NK-92 (cell line): Measurements from ENCODE around the gene IRF2BPL.
A peak's percentile ranks its signal among the peaks of the same experiment; 100 is the strongest.

Source experiments
- DNase-seq: peaks from one replicate; lab custom pipeline; 2025; ENCODE audit not compliant: unreplicated experiment; lab: John Stamatoyannopoulos, UW

Gene IRF2BPL

DNA sequence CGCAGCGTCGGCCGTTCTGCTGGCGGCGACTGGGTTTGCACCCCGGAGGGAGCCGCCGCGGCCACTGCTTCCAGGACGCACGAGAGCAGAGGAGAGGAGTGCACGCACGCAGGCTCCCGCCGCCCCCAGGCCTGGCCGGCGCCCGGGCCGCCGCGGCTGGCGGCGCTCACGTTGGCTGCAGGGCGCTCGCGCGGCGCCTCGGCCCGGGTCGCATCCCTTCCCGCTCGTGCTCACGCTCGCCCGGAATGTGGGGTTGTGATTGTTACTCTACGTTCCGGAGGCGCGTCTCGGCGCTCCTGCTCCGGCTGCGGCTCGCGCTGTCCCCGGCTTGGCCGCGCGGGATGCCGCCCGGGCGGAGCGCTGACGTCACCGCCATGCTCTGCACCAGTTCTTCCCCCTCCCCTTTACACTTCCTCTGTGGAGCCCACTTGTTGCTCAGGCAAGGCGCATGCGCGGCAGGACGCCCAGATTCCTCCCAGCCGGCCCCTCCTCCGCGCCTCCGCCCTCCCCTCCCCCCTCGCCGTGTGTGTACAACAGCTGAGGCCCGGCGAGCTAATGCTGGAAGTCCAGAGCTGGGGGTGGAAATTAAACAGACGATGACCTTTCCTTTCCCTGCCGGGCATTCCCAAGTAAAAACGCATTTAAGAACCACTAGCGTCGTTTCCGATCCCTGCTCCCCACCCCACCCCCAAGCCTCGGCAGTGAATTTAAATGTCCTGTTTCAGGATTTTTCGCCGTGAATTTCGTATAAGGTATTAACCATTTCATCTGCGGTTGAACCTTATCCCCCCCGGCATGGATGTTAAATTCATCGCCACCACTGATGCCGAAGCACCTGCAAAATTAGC is at the start of gene IRF2BPL:
TSS of gene IRF2BPL (minus strand) at position 325 of the 848 bp plus-strand sequence. CDS start 916 bp downstream, outside the sequence.
- DNase-seq = peak; percentile 58

DNA sequence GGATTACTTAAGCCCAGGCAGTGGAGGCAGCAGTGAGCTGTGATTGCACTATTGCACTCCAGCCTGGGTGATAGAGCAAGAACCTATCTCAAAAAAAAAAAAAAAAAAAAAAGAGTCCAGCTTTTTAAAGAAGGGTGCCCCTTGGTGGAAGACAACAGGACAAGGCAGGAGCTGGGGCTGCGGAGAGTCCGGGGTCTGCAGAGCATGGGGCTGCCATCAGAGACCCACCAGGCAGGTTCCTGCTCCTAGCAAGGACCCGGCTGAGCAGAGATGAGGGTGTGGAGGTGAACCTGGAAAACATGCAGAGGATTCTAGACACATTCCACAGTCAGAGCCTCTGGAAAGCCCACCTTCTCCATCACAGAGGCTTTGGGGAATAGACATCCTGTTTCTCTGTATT is 48.5 kb upstream of the IRF2BPL start:
- no peak for DNase-seq

DNA sequence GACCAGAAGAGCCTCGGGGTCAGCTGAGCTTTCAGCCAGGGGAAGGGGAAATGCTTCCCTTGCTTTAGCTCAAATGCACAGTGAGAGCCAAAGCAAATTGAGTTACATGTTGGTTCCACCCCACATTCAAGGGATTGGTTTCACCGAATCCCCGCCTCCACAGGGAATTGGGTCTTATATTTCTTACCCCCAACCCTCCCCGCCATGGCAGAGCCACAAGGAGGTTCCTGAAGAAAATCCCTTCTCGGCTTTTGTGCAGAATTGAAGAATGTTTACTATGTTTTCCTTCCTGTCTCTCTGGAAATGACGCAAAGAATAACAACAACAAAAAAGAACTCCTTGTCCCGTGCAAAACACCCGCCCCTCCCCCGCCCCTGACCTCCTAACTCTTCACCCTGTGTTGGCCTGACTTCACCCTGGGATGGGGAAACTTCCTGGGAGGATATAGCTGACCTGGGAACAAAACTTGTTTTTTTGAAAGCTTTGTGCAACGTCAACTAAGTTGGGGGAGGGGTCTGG is 47.7 kb upstream of the IRF2BPL start:
- no peak for DNase-seq

DNA sequence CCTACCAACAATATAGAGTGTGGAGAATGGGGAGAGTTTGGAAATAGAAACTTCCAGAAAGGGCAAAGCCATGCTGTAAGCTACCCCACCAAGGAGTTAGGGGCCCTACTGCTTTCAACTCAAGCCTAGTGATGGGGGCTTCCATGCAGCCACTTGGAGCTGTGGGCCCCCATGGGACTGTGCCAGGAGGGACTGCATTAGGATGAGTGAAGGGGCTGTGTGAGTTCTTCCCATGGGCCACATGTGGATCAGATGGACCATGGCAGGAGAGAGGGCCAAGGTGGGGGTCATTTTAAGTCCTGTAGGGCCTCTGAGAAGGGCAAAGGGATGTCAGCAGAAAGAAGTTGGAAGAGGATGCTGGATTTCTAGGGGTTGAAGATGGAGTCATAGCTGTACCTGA is 46.5 kb upstream of the IRF2BPL start:
- no peak for DNase-seq

DNA sequence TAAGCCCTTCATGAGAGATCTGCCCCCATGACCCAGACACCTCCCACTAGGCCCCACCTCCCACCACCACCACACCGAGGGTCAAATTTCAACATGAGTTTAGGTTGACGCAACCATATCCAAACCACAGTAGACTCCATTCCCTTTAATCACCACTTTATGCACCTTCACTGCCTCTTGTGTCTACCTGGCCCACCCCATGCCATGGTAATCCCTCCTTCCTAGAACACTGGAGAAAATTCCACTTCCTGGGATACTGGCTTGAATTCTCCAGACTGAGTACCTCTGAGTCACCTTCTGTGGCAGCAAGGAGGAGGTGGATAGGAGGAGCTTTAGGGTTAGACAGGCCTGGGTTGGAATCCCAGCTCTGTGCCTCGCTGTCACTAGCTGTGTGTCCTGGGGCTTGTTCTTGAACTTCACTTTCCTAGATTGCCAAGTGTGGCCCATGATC is 43.5 kb upstream of the IRF2BPL start:
- no peak for DNase-seq

DNA sequence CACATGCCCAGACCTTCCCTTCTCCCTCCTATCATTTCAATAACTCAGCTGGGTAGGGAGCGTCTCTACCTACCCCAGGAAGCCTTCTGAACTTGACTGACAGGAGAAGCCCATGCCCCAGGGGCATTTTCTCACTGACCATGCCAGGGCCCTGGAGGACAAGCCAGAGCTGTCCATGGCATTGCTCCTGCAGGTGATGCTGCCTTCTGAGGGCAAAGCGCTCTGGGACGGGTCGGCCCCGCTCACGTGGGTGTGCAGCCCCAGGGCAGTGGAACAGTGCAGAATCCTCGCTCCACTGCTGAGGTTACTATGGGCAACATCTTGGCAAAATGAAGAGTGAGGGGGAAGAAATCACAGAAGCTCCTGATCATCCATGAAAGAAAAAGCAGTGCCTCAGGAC is 41.0 kb upstream of the IRF2BPL start:
- DNase-seq = no peak

DNA sequence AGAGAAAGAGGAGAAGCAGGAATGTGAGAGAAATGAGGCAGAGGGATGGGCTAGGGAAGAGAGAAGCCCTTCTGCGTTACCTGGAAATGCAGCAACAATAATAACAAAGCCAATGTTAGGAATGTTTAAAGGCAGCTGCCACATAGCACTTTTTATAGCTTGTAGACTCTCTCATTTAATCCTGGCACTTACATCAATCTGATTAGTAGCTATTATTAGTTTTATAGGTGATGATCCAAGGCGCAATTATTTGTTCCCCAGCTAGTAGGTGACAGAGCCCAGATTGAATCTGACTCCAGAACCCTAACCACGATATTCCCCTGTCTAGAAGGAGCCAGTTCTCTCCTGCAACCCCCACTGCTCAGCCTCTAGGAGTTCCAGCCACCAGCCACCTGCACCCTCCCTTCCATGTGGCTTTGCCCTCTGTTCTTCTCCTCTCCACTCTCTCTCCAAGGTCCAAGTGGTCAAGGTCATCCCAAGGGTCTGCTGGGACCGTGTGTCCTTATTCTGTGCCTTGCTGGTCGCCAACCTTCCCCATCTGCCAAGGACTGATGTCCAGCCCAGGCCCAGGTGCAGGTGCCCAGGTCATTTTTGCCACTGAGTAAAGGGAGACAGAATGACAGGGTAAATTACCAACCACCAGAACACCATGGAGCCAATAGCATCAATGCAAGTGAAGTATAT is 40.2 kb upstream of the IRF2BPL start:
- no peak for DNase-seq

DNA sequence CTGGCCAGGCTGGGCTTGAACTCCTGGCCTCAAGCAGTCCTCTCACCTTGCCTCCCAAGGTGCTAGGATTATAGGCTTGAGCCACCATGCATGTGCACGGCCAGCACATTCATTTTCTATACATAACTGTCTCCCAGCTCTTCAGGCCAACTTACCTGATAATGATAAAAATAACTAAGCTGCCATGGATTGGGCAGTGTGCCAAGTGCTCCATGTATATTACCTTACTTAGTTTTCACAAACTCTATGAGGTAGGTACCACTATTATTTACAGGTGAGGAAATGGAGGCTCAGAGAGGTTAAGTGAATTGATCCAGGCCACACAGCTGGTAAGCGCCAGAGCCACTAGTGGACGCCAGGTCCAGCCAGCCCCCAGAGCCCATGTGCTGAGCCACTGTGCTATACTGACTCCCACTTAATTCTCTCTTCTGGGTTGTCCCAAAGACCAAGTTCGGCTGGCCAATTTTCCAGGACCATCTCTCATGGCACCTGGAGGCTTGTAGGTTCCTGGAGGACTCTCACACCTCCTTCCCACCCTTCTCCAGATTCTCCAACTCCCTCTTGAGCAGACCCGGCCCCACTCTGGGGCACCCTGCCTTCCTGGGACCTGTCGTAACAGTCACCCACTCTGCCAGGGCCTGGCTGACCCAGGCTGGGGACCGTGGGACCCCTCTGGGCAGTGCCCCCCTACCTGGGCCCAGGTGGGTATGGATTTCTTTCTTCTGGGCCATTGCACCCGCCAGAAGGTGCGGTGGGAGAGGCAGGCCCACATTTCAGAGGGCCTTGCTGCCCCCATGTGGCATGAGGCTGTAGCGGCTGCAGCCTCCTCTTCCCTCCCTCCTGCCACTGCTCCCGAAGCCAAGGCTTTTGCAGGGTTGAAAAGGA is 39.4 kb upstream of the IRF2BPL start:
- no peak for DNase-seq

DNA sequence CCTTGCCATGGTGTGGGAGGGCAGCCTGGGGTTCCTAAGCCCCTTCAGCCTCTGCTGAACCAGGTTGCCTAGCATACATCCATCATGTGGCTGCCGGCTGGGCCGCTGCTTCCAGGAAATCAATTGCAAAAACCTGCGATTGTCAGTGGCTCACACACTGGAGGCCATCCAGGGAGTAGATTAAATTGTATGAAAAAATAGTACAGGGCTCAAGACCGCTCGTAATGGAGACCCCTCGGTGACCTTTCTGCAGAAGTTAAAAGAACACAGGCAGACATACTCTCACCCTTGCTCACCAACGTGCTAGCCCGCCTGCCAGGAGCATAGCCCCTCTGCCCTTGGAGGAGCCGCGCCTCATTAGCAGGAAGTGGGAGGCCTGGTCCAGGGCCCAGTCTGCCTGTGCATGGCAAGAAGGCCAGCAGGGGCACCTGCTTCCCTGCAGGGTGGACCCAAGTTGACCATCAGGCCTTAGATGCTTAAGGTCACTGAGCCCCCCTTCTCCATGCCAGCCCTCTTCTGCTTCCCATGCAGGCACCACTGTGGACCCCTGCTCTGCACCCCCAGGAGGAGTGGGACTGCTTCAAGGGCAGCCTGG is 38.2 kb upstream of the IRF2BPL start:
- no peak for DNase-seq

DNA sequence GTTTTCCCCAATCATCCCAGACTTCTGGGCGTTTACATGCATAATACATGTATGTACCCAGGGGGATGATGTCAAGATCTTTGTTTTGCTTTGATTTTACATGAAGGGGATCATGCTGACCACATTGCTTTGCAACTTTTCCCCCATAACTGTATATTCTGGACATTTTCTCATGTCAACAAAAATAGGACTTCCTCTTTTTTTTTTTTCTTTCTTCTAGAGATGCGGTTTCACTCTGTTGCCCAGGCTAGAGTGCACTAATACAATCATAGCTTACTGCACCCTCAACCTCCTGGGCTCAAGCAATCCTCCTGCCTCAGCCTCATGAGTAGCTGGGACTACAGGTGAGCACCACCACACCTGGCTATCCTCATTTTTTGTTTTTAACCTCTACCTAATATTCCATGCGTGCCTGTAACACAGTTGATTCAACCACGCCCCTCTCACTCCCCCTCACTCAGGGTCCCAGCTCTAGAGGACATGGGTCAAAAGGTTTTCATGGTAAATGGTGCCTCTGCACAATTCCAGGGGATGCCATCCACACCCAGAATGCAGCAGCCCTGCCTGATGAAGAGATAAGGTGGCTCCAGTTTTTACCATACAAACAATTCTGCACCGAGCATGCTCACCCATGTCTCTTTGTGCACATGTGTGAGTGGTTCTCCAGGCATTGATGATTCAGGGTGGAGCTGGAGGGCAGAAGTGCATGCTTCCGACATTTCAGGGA is 37.5 kb upstream of the IRF2BPL start:
- no peak for DNase-seq

DNA sequence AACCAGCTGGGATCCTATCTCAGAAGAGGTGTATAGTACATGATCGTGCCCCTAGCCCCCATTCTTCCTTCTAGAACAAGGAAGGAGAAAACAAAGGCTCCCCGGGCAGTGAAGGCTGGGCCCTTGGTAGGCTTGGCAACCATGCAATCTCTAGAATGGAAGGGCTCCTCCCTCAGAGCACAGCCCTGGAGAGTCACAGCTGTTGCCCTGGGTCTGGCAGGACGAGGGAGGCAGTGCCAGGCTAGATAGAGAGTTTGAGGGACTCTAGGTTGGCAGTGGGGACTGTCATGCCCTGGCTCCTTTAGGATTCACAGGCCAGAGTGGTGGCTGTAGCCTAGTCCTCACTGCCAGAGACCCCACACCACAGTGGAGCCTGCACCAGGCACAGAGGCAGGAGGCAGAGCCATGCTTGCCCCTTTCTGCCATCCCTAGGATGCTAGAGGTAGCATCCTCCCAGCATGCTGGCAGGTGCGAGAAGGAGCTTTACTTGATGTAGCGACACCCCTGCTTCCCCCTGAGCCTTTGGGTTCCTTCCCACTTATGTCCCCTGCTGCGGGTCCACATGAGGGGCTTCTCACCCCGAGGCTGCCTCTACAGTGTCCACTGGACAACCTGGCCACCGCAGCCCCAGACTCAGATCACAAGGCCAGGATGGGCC is 36.1 kb upstream of the IRF2BPL start:
- DNase-seq = no peak

DNA sequence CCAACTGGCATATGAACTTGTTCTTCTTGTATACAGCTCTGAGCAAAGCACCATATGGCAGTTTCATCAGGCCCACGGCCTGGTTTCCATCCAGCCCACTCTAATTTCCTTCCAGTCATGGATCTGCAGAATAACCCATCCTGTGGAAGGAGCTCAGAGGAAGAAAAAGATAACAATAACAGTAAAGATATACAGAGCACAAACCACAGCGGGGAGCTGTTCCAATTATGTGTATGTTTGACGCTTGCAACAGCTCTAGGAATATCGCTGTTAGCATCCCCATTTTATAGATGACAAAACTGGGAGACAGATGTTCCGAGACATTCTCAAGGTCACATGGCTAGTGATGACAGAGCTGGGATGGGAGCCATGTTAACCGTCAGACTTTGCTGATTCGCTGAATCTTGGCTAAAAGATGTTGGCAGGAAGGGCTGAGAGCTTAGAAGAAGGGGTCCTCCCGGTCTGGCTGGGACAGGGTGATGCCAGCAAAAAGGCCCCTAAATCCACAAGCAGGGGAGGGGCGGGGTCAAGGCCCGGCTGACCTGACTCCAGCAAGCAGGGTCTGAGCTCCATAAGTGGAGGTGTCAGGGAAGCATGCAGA is 35.2 kb upstream of the IRF2BPL start:
- no peak for DNase-seq

DNA sequence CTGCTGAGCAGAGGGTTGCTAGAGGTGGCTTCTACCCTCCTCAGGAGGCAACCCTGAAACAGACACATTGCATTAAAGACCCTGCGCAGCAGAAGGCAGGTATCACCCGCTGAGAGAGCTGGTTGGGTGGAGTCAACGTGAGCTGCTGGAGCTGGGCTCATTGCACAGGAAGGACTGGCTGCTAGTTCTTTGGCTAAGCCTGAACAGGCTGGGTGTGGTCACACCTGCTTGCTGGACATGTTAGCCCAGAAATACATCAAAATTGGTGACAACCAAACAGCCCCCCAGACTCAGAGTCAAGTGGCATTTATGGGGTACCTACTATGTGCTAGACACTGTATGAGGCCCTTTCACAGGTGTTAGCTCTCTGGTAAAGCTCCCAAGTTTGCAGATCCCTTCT is 33.8 kb upstream of the IRF2BPL start:
- no peak for DNase-seq

DNA sequence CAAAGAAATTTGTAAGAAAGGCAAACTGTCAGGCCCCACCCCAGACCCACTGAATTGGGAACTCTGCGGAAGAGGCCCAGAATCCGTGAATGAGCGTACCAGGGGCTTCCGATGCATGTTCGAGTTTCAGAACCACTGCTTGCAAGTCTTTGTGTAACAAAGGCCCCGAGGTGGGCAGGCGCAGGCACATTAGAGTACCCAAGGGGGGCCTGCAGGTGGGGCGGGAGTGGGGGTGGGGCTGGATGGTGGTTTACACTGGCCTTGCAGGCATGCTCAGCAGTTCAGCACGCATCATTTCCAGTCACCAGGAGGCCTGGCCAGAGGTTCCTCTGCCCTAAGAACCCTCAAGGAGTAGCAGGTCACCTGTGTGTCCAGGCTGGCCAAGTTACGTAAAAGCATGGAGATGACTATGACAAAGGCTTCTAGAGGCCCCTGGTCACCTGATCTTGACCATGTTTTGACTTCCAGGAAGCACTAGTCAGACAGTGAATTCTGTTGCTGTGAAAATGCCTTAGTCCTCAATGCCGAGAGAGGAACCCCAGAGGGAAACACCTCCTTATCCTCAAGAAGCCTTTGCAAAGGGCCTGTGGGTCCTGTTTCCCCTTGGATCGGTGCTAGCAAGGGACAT is 33.2 kb upstream of the IRF2BPL start:
- no peak for DNase-seq

DNA sequence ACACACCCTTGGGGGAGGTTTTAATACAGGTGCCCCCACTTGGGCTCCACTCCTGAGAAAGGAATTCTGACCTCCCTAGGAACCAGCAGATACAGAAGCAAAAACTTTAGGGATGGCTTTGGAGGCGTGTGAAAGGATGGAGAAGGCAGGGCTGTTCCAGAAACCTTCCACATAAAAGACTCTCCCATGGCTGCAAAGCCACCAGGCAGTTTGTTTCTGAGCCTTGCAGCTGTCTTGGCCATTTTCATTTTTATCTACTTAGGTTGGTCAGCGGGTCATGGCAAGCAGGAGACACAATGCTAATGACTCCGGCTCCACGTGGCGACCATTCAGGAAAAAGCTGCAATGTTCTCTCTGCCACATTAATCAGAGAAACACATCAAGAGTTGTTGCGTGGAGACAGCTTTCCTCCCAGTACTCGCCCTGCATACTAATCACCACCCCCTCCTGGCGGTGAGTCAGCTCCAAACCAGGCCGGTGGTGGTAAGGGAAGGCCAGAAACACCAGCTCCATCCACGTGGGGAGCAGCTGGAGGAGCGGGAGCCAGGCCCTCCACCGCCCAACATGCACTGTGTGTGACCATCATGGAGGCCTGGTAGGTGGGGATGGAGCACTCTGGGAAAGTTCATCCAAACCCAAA is 30.9 kb upstream of the IRF2BPL start:
- DNase-seq = no peak

DNA sequence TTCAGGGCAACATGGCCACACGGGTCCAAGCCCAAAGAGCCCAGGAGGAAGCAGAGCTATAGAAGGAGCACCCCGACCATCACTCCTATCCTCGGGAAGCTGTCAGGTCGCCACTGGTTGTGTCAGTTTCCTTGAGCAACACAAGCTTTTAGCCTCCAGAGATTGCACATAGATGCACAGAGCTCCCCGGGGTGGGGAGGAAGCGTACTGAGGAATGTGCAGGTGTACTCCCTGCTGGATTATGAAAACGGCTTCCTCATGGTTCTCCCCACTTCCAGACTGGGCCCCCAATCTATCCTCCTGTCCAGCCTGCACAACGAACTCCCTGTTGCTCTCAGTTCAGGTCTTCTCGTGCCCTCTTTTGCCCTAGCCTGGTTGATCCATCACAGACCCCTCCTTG is 30.3 kb upstream of the IRF2BPL start:
- DNase-seq = no peak

DNA sequence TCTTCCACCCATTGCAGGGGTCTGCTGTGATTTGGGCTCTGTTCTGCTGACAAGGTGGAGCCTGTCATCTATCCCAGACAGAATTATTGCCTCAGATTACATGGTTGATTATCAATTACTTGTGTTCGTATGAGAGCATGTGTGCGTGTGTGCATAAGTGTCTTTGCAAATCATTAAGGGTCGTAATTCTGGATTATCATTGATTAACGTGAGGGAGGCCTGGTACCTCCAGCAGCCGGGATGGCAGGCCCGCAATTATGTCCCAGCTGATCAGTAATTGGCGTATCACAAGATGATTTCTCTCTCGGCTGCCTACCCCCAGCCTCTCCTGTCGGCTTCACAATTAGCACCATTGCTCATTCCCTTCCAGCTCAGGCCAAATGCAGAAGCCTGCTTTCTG is 29.6 kb upstream of the IRF2BPL start:
- DNase-seq = no peak

DNA sequence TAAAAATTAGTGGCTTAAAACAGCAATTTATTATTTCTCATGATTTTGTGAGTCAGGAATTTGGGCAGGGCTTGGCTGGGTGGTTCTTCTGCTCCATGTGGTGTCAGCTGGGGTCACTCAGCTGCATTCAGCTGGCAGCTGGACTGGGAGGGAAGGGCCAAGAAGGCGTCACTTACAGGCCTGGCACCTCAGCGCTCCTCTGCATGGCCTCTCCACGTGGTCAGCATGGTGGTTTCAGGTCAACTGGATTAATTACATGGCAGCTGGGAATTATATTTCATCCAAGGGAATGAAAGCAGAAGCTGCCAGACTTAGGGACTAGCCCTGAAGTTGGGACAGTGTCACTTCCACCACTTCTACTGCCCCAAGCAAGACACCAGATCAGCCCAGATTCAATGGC is 27.5 kb upstream of the IRF2BPL start:
- no peak for DNase-seq
